ENCODE data around the gene ZBTB3. TPM values are rescaled to one million over a fixed set of nuclear protein-coding genes. Genes with fewer than 3 reads are reported as not detected.

ZBTB3 gene
- total and polyA plus RNA-seq, 7 donors = 1.5 to 8.7 (median 5.4) TPM

DNA sequence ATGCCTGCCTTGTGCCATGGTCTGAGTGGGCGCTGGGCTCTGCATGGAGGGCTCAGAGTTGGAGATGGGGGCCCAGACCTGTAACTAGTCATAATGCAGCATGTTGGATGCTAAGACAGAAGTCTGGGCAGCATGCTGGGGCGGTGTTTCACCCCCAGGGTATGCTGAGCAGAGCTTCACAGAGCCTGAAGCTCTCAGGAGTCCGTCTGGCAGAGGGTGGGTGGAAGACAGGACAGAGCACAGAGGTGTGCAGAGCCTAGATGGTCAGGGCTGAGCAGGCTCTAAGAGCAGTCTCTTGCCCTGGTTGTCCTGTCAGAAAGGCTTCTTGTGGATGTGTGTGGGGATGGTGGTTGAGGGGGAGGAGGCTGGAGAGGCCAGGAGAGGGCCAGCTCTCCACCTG, 24.5 kb upstream of the ZBTB3 start:
- Histone ChIP-seq H3K9me3 (no peaks in the 10 kb centered on the region), H3K27me3 (ENCODE audit: insufficient read depth in 3 of 3, low read length in 2 of 3) (no peaks in the 10 kb centered on the region), H3K27ac (no peak overlapping the region), H3K4me3 (no peak overlapping the region), H3K36me3 (ENCODE audit: insufficient read depth in 1 of 2, low read depth in 1 of 2) (peaks cover 0 to 83% of the 10 kb centered on the region in 2 donors), H3K4me1 (no peaks in the 10 kb centered on the region)
- 85 to 93% (median 92%) methylated on average over 3 of the region's 3 CpGs for WGBS, 3 donors
- DNase-seq (no peak), ATAC-seq (no peak)
- intact Hi-C loops (cut with DNase I) = no loop called here
- TF ChIP-seq, protein P1, sequence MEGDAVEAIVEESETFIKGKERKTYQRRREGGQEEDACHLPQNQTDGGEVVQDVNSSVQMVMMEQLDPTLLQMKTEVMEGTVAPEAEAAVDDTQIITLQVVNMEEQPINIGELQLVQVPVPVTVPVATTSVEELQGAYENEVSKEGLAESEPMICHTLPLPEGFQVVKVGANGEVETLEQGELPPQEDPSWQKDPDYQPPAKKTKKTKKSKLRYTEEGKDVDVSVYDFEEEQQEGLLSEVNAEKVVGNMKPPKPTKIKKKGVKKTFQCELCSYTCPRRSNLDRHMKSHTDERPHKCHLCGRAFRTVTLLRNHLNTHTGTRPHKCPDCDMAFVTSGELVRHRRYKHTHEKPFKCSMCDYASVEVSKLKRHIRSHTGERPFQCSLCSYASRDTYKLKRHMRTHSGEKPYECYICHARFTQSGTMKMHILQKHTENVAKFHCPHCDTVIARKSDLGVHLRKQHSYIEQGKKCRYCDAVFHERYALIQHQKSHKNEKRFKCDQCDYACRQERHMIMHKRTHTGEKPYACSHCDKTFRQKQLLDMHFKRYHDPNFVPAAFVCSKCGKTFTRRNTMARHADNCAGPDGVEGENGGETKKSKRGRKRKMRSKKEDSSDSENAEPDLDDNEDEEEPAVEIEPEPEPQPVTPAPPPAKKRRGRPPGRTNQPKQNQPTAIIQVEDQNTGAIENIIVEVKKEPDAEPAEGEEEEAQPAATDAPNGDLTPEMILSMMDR (IDR thresholded peaks at IDR 0.05) = no peak

DNA sequence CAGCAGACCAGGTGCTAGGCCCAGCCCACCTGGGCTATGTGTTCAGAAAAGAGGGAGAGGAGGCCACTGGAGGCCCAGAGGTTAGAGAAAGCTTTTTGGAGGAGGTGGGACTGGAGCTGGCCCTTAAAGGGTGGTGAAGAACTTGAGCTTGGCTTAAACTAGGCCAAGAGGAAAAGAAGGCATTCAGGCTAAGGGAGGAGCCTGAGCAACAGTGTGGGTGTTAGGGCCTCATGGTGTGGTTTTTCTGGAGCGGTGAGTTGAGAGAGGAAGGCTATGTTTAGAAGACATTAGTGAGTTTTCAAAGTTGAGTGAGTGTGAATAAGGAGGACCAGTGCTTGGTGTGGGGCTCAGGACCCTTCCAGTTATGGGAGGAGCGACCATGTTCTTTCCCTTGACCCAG, 23.4 kb upstream of the ZBTB3 start:
- peaks cover 0 to 73% of the 10 kb centered on the region in 2 donors for H3K36me3 ChIP-seq (ENCODE audit: insufficient read depth in 1 of 2, low read depth in 1 of 2)
- TF ChIP-seq, protein P1 (IDR thresholded peaks at IDR 0.05) = no peak
- ATAC-seq (no peak), DNase-seq (no peak)
- no peaks in the 10 kb centered on the region for H3K9me3 ChIP-seq
- intact Hi-C loops (cut with DNase I) = no loop called here
- H3K4me3 ChIP-seq = no peak overlapping the region
- H3K27ac ChIP-seq = no peak overlapping the region
- H3K27me3 ChIP-seq (ENCODE audit: insufficient read depth in 3 of 3, low read length in 2 of 3) = no peaks in the 10 kb centered on the region
- WGBS, 3 donors = 90 to 93% (median 91%) methylated on average over 2 of the region's 2 CpGs
- H3K4me1 ChIP-seq = peaks cover 4% of the 10 kb centered on the region

DNA sequence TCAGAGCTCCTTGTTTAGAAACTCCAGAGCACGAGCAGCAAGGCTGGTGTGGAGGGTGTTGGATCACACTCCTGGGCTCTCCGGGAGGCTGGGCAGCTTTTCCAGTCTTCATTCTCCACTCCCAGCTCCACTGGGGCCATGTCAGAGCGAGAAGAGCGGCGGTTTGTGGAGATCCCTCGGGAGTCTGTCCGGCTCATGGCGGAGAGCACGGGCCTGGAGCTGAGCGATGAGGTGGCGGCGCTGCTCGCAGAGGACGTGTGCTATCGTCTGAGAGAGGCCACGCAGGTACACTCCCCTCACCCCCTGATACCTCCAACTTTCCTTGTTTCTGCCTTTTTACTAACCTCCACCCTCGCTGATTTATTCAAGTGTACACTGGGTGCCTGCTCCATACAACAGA, 21.7 kb upstream of the ZBTB3 start:
- 90 to 91% (median 90%) methylated on average over 17 of the region's 17 CpGs for WGBS, 3 donors
- intact Hi-C loops (cut with DNase I) = no loop called here
- no peak overlapping the region for H3K27ac ChIP-seq
- H3K4me3 ChIP-seq = no peak overlapping the region
- no peaks in the 10 kb centered on the region for H3K27me3 ChIP-seq (ENCODE audit: insufficient read depth in 3 of 3, low read length in 2 of 3)
- H3K36me3 ChIP-seq (ENCODE audit: insufficient read depth in 1 of 2, low read depth in 1 of 2) = peaks cover 0 to 57% of the 10 kb centered on the region in 2 donors
- TF ChIP-seq, protein P1 (IDR thresholded peaks at IDR 0.05) = no peak
- H3K9me3 ChIP-seq = no peaks in the 10 kb centered on the region
- ATAC-seq (no peak), DNase-seq (no peak)
- H3K4me1 ChIP-seq = peaks cover 11% of the 10 kb centered on the region

DNA sequence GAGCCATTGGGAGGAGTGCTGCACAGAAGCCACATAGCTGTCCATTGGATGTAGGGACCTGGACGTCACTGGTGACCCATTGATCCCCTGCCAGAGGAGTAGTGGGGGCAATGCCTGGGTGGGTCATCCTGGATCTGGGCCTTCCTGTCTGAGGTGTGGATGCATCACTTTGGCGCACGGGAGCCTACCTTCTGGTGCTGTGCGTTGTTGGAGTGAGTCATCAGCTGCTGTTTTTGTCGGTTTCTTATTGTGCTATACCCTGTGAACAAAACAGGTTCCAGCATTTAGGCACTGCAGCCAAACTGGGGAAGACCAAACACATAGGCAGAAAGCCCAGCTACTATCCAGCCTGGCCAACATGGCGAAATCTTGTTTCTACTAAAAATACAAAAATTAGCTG, 20.4 kb upstream of the ZBTB3 start:
- DNase-seq = no peak
- intact Hi-C loops (cut with DNase I) = no loop called here

More for the DNA sequence above, 20.4 kb upstream of the ZBTB3 start:
- peaks cover 0 to 45% of the 10 kb centered on the region in 2 donors for H3K36me3 ChIP-seq (ENCODE audit: insufficient read depth in 1 of 2, low read depth in 1 of 2)
- TF ChIP-seq, protein P1 (IDR thresholded peaks at IDR 0.05) = no peak
- ATAC-seq = no peak
- H3K27ac ChIP-seq = no peak overlapping the region
- WGBS, 3 donors = 86 to 88% (median 87%) methylated on average over 6 of the region's 6 CpGs
- H3K4me3 ChIP-seq = no peak overlapping the region
- H3K9me3 ChIP-seq = no peaks in the 10 kb centered on the region
- H3K27me3 ChIP-seq (ENCODE audit: insufficient read depth in 3 of 3, low read length in 2 of 3) = no peaks in the 10 kb centered on the region
- H3K4me1 ChIP-seq = peaks cover 24% of the 10 kb centered on the region
